ENCODE results near the gene SAMD1. TPM values are rescaled to one million over a fixed set of nuclear protein-coding genes. Genes with fewer than 3 reads are reported as not detected.

Gene SAMD1
- total RNA-seq, 1 donor from 2014 or later = 41.7 TPM

DNA sequence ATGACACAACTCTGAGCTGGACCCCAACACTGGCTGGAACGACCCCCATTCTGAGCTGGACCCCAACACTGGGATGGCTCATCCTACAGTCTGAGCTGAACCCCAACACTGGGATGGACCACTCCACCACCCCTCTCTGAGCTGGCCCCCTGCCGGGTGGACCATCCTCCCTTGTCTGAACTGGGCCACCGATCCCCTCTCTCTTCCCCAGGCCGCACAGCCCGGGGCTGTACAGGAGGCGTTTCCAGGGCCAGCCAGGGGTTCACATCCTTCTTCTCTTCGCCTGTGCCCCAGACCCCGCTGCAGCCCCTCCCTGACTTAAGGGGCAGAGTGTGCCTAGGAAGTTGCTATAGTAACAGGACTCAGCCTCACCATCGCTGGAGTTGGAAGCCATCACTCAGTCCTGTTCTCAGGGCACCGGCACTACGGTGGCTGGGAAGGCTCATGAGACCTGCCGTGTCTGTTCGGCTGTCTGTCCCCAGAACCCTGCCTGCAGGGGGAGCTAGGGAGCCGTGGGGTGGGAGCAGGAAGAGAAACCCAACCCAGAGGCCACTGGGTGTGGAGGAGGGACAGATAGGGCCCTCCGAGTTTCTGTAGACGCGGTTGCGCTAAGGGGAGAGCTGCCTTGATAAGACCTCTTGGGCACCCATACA, 23.3 kb upstream of the SAMD1 start:
- Mint-ChIP-seq H3K27me3 (ENCODE audit: low read depth, unreplicated experiment) (no peaks in the 10 kb centered on the region), H3K9me3 (ENCODE audit: unreplicated experiment) (no peaks in the 10 kb centered on the region), H3K4me3 (ENCODE audit: unreplicated experiment) (no peak overlapping the region), H3K27ac (ENCODE audit: unreplicated experiment) (no peak overlapping the region), H3K4me1 (ENCODE audit: low read depth, unreplicated experiment) (peaks cover 17% of the 10 kb centered on the region), H3K36me3 (ENCODE audit: low read depth, unreplicated experiment) (peaks cover 2% of the 10 kb centered on the region)
- no peaks in the 10 kb centered on the region for H3K27me3 ChIP-seq (ENCODE audit: insufficient read depth, low read length)
- DNase-seq (ENCODE audit: low read depth) (no peak), FAIRE-seq (no peak)
- H2AFZ ChIP-seq (ENCODE audit: low read depth, low read length) = no peak overlapping the region
- no peaks in the 10 kb centered on the region for H3K9me3 ChIP-seq (ENCODE audit: insufficient read depth, low read depth, low read length)
- H4K20me1 ChIP-seq (ENCODE audit: insufficient read depth, low read length) = peaks cover 52% of the 10 kb centered on the region
- TF ChIP-seq EZH2 (IDR thresholded peaks at IDR 0.05; ENCODE audit: insufficient read depth, low read length) = no peak
- peak; percentile 12 for TF ChIP-seq CTCF (IDR thresholded peaks at IDR 0.05; ENCODE audit: insufficient read depth, low read depth, low read length)
- no peaks in the 10 kb centered on the region for H3K36me3 ChIP-seq (ENCODE audit: insufficient read depth, low read length)
- peak overlapping the region; percentile 17 for H3K9ac ChIP-seq (ENCODE audit: low read length)
- no peak overlapping the region for H3K27ac ChIP-seq (ENCODE audit: low read depth, low read length)
- H3K79me2 ChIP-seq (ENCODE audit: insufficient read depth, low read length) = peaks cover 61% of the 10 kb centered on the region
- H3K4me3 ChIP-seq (ENCODE audit: insufficient read depth, low read depth, low read length) = no peak overlapping the region
- peaks cover 30% of the 10 kb centered on the region for H3K4me1 ChIP-seq (ENCODE audit: insufficient read depth, low read length)
- no peak overlapping the region for H3K4me2 ChIP-seq (ENCODE audit: low read length)

DNA sequence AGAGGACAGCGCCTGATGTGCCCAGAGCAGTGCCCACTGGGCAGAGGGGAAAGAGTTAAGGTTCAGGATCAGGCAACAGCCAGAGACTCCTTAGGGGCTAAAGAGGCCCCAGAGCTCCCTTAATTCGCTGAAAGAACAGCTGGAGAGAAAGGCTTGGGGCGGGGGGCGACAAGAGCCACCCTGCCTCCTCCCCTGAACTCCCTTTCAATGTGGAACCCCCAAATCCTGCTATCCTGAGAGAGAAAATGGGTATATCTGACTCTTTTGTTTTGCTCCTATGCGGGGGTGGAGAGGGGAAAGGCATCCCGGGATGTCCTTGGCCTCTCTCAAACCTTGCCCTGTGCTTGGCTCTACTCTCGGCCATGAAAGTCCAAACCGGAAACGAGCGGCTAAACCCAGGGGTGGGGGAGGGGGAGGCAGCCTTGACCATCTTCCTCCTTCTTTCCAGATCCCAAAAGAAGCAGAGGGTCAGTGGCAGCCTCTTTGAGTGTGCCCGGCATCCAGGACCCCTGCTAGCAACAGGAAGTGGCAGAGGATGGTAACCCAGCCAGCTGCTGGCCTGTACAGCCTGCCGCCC, 22.3 kb upstream of the SAMD1 start:
- peaks cover 54% of the 10 kb centered on the region for H4K20me1 ChIP-seq (ENCODE audit: insufficient read depth, low read length)
- H3K4me1 Mint-ChIP-seq (ENCODE audit: low read depth, unreplicated experiment) = peaks cover 14% of the 10 kb centered on the region
- H3K9me3 ChIP-seq (ENCODE audit: insufficient read depth, low read depth, low read length) = no peaks in the 10 kb centered on the region
- DNase-seq (ENCODE audit: low read depth) = no peak
- H3K36me3 ChIP-seq (ENCODE audit: insufficient read depth, low read length) = no peaks in the 10 kb centered on the region
- H3K4me2 ChIP-seq (ENCODE audit: low read length) = peak overlapping the region; percentile 71
- H3K4me3 ChIP-seq (ENCODE audit: insufficient read depth, low read depth, low read length) = no peak overlapping the region
- H3K27me3 ChIP-seq (ENCODE audit: insufficient read depth, low read length) = no peaks in the 10 kb centered on the region
- no peaks in the 10 kb centered on the region for H3K9me3 Mint-ChIP-seq (ENCODE audit: unreplicated experiment)
- no peak for FAIRE-seq
- peak overlapping the region; percentile 17 for H3K9ac ChIP-seq (ENCODE audit: low read length)
- peaks cover 63% of the 10 kb centered on the region for H3K79me2 ChIP-seq (ENCODE audit: insufficient read depth, low read length)
- H3K27ac ChIP-seq (ENCODE audit: low read depth, low read length) = peak overlapping the region; percentile 2
- H2AFZ ChIP-seq (ENCODE audit: low read depth, low read length) = no peak overlapping the region
- no peak overlapping the region for H3K27ac Mint-ChIP-seq (ENCODE audit: unreplicated experiment)
- H3K27me3 Mint-ChIP-seq (ENCODE audit: low read depth, unreplicated experiment) = no peaks in the 10 kb centered on the region
- no peak overlapping the region for H3K4me3 Mint-ChIP-seq (ENCODE audit: unreplicated experiment)
- TF ChIP-seq CTCF (IDR thresholded peaks at IDR 0.05; ENCODE audit: insufficient read depth, low read depth, low read length) (no peak), EZH2 (IDR thresholded peaks at IDR 0.05; ENCODE audit: insufficient read depth, low read length) (no peak)
- H3K4me1 ChIP-seq (ENCODE audit: insufficient read depth, low read length) = peaks cover 26% of the 10 kb centered on the region
- peaks cover 5% of the 10 kb centered on the region for H3K36me3 Mint-ChIP-seq (ENCODE audit: low read depth, unreplicated experiment)

Data from astrocyte (in vitro differentiated cells and primary cell).